Coronary artery (tissue), 2 donors: Measurements from ENCODE around the gene LPAR2.

Source experiments
- DNase-seq: peaks from one replicate; pipeline ENCODE4 v3.0.0-alpha.2; 2017; ENCODE audit warnings: low spot score
- H3K27ac ChIP-seq, 2 donors: fragments of 200-600 bp; sonication (generic); one replicate each; pipeline ENCODE4 v1.5.1; 2016 to 2019
- H3K4me3 ChIP-seq: fragments of 200-600 bp; sonication (generic); 2 replicates; pipeline ENCODE4 v1.5.1; 2016; ENCODE audit warnings: mild to moderate bottlenecking, moderate library complexity
- TF ChIP-seq, protein P1 (sequence below): fragments of 200-600 bp; sonication (generic); IDR thresholded peaks from one replicate; pipeline ENCODE4 v1.5.1; 2019; ENCODE audit warnings: antibody characterized with exemption

LPAR2 gene

DNA sequence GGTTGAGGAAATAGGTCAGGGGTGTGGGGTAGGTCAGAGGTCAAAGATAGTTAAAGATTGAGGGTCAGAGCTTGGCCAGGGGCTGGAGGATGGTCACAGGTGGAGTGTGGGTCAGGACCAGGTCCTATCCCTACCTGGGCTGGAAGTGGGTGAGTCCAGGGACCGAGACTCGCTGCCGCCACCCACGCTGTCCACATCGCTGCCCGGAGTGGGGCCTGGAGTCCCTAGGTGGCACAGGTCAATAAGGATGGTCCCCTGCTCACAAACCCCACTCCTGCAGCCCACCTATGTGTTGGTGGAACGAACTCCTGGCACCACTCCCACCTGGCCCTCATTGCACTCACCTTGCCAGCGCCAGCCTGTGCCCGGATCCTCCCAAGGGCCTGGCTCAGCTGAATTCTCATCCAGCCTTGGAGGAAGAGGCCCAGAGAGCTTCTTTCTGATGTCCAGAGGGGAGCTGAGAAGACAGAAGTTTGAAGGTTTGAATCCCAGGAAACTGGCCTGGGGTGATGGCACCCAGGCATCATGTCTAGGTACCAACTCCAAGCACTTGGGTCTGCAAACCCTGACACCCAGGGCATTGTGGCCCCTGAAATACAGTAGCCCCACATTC is 8.7 kb upstream of the LPAR2 start:
- no peak overlapping the region for H3K4me3 ChIP-seq
- DNase-seq, result no peak

GRCh38 chr19:19635313-19635702 is 7.3 kb upstream of the LPAR2 start:
- DNase-seq, result no peak
- TF ChIP-seq, protein P1, sequence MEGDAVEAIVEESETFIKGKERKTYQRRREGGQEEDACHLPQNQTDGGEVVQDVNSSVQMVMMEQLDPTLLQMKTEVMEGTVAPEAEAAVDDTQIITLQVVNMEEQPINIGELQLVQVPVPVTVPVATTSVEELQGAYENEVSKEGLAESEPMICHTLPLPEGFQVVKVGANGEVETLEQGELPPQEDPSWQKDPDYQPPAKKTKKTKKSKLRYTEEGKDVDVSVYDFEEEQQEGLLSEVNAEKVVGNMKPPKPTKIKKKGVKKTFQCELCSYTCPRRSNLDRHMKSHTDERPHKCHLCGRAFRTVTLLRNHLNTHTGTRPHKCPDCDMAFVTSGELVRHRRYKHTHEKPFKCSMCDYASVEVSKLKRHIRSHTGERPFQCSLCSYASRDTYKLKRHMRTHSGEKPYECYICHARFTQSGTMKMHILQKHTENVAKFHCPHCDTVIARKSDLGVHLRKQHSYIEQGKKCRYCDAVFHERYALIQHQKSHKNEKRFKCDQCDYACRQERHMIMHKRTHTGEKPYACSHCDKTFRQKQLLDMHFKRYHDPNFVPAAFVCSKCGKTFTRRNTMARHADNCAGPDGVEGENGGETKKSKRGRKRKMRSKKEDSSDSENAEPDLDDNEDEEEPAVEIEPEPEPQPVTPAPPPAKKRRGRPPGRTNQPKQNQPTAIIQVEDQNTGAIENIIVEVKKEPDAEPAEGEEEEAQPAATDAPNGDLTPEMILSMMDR, result no peak
- Histone ChIP-seq H3K27ac (no peak overlapping the region), H3K4me3 (no peak overlapping the region)

More for the DNA sequence above, 8.7 kb upstream of the LPAR2 start:
- no peak overlapping the region for H3K27ac ChIP-seq
- TF ChIP-seq, protein P1, result no peak

GRCh38 chr19:19634516-19635312 is 6.7 kb upstream of the LPAR2 start:
- DNase-seq, result no peak
- TF ChIP-seq, protein P1, result no peak
- Histone ChIP-seq H3K27ac (no peak overlapping the region), H3K4me3 (no peak overlapping the region)

- Histone ChIP-seq H3K27ac (no peak overlapping the region), H3K4me3 (no peak overlapping the region)
- TF ChIP-seq, protein P1, result no peak
- no peak for DNase-seq
Observed at GRCh38 chr19:19633711-19634515, 5.9 kb upstream of the LPAR2 start.

DNA sequence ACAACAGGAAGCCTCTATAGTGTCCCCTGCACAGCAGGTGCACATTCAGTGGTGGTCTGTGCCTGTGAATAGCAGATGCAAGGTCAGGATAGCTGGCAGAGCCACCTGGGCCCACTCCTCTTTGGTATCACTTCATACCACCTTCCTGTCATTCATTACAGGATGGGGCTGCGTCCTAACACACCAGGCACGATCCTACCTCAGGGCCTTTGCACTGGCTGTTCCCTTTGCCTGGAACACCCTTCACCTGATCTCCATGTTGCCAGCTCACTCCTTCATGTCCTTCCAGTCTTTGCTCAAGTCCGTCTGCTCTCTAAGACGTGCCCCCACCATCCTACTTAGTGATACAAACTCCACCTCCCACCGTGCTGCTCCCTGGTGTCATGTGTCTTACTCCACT is 4.6 kb upstream of the LPAR2 start:
- TF ChIP-seq, protein P1, result no peak
- Histone ChIP-seq H3K27ac (no peak overlapping the region), H3K4me3 (no peak overlapping the region)
- no peak for DNase-seq

GRCh38 chr19:19631346-19631745 is 3.3 kb upstream of the LPAR2 start:
- no peak for DNase-seq
- TF ChIP-seq, protein P1, result no peak
- Histone ChIP-seq H3K4me3 (no peak overlapping the region), H3K27ac (no peak overlapping the region)
